GM19397 (cell line): ENCODE results near the gene FBXO46.
"Not testable (repeated sequence)": the region's sequence is repeated elsewhere in the genome, so short reads cannot be mapped to it uniquely, and the experiment has no call there.

Experiments
- ATAC-seq: cut with Tn5 transposase; IDR thresholded peaks from one replicate; pipeline ENCODE4 v1.9.1; 2021; ENCODE audit warnings: mild to moderate bottlenecking, moderate library complexity; ENCODE audit not compliant: unreplicated experiment

Gene FBXO46

DNA sequence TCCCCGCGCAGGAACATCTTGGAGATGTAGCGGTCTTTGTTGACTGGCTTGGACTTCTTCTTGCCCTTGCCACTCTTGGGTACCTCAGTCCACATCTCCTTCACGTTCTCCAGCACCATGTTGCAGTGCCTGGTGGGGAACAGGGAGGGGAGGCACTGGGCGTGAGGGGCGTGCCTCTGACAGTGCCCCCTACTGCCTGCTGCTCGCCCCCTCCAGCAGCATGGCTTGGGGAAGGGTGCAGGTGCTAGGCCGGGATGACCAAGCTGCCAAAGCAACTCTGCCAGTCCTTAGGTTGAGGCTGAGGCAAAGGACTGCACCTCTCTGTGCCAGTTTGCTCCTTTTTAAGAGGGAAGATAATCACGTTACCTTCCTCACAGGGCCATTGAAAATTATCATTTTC is 43.1 kb downstream of the FBXO46 start:
- ATAC-seq: no peak

GRCh38 chr19:45685045-45685444 is 45.7 kb downstream of the FBXO46 start:
- not testable (repeated sequence) for ATAC-seq

- ATAC-seq: no peak
Observed at GRCh38 chr19:45682908-45683307, 47.8 kb downstream of the FBXO46 start.

DNA sequence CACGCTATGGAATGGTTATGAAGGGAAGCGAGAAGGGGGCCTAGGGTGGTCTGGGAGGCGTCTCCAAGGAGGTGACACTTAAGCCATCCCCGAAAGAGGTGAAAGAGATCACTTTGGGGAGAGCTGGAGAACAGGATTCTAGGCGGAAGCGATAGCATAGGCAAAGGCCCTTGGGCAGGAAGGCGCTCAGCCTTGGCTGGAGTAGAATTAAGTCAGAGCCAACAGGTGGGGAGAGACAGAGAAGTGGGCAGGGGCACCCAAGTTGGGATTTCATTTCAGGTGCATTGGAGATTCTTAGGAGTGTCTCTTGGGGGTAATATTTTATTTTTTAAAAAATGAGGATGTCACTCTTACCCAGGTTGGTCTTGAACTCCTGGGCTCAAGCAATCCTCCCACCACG is 48.6 kb downstream of the FBXO46 start:
- no peak for ATAC-seq

GRCh38 chr19:45681391-45682015 is 49.2 kb downstream of the FBXO46 start:
- ATAC-seq: peak; percentile 79

DNA sequence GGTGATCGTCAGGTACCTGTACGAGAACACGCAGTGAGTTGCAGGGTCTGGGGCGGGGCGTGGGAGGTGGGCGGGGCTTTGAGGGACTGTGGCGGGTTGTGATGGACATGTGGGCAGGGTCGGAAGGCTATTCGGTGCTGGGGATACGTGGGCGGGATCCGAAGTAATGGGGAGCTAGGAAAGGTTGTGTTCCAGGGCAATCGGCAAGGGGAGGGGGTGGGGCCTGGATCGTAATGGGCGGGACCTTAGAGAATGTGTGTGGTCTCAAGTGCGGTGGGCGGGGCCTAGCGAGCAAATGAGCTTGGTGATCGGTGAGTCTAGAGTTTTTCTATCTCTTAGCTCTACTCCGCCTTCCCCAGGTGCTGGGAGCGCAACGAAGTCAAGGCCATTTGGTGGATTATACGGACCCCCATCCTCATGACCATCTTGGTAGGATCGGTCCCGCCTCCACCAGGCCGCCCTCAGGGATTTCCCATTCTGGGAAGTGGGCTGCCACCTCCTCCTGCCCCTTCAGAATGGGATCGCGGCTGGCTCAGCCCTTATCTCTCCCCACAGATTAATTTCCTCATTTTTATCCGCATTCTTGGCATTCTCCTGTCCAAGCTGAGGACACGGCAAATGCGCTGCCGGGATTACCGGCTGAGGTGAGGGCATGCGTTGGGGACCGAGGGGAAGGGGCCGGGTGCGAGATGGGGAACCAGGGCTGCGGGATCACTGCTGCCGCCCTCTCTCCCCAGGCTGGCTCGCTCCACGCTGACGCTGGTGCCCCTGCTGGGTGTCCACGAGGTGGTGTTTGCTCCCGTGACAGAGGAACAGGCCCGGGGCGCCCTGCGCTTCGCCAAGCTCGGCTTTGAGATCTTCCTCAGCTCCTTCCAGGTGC is 53.1 kb downstream of the FBXO46 start:
- ATAC-seq: no peak

DNA sequence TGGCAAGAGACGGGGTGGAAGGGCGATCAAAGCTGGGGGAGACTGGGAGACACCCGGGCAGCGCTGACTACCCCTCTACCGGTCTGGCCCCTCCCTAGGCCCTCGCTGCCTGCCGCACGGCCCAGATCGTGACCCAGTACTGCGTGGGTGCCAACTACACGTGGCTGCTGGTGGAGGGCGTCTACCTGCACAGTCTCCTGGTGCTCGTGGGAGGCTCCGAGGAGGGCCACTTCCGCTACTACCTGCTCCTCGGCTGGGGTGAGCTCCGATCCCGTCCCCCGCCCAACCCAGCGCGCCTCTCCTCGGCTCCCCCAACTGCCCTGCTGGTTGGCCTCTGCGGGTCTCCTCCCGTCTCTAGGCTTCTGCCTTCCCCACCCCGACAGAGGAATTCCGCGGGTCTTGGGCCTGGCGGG is 53.8 kb downstream of the FBXO46 start:
- no peak for ATAC-seq

DNA sequence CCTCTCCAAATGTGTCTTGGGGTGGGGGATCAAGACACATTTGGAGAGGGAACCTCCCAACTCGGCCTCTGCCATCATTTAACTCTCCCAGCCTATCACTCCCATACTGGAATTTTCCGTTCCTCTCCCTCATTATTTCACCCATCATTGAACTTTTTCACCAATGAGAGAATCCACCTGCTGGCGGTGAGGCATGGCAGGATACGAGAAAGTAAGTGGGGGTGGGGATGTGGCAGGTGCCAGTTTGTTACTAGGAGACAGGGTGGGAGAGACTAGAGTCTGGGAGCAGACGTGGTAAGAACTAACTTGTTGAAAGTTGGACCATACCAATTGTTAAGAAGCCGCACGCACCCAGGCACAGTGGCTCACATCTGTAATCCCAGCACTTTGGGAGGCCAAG is 55.8 kb downstream of the FBXO46 start:
- ATAC-seq: no peak

- peak; percentile 53 for ATAC-seq
Observed at GRCh38 chr19:45670670-45671453, 59.8 kb downstream of the FBXO46 start.

DNA sequence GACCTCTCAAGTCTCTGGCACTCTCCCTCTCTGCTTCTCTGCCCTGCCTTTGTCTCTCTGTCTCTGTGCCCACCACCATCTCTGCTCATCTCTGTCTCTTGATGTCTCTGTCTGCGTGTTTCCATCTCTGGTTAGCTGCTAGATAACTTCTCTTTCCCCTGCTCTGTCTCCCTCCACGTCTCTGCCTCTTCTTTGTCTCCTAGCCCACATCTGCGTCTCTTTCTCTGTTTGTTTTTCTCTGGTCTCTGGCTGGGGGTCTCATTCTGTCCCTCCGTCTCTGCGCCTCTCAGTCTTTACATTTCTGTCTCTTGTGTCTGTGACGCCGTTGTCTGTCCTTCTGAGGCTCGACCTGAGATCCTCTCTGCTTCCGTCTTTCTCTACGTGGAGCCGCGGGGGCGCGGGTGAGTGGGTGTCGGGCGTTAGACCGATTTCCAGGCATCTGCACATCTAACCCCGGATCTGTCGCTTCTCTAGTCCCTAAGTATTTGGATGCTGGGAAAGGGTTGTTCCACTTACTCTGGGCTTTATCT is 62.3 kb downstream of the FBXO46 start:
- no peak for ATAC-seq

DNA sequence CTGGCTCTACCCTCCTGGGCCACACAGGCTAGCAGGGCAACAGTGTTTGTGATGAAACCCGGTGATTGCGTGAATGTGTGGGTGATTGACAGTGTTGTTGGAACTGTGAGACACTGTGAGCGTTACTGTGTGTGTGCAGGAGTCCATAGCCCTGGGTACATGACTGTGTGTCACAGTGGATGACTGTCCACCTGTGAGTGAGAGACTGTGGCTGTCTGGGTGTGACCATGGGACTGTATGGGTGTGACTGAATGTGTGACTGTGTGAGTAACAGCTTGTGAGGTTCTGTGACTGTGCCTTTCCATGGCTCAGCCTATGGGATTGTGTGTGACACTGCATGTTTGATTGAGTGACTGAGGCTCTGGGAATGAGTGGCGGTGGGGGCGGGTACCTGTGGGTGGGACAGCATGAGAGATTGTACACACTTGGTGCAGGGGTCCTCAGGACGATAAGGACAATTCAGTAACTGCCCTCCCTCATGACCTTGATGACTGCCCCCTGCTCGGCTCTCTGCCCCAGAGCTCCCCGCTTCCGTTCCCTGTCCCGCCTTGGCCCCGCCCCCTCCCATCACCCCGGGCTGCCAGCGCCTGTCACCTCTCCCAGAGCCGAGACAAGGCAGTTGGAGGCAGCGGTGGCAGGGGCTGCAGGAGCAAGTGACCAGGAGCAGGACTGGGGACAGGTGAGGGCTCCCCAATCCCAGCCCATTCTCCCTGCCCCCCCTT is 62.9 kb downstream of the FBXO46 start, which contains the start of gene GIPR:
TSS of gene GIPR (plus strand) at position 602 of the 722 bp plus-strand sequence. CDS start 1,300 bp downstream, outside the sequence.
- no peak for ATAC-seq

- ATAC-seq: no peak
Observed at GRCh38 chr19:45664575-45664974, 66.1 kb downstream of the FBXO46 start.

DNA sequence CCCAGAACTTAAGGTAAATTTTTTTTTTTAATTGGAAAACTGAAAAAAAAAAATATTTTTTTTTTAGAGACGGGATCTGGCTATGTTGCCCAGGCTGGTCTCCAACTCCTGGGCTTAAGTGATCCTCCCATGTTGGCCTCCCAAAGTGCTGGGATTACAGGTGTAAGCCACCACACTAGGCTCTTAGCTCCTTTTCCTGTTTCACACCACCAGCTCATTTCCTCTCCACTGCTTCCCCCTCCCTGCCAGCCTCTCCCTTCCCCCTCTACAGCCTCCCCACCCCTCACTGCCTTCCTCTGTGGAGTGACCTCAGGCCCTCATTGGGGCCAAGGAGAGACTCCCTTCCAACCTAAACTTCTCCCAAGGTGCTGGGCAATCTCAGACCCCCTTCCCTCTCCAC is 66.9 kb downstream of the FBXO46 start:
- no peak for ATAC-seq

DNA sequence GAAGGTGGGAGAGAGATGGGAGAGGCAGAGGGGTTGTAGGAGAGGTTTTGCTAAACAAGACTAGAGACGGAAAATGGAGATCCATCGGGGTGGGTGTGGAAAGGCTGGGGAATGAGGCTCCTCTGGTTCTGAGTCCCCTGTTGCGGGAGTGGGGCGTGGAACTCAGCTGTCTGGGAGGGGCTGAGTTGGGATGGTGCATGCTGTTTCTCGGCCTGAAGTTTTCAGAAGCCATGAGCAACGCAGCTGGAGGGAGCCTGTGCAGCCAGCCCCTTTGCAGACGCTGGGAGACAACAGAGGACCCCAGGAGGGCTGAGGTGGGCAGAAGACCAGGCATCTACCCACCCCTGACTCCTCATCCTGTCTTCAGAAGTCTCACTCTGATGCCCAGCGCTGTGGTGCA is 70.1 kb downstream of the FBXO46 start:
- no peak for ATAC-seq
